Heart left ventricle (tissue), 16 donors: ENCODE data around the gene BIRC3. TPM values are rescaled to one million over a fixed set of nuclear protein-coding genes. Genes with fewer than 3 reads are reported as not detected.

Experiments
- ATAC-seq, 4 donors: fragments of 200-7000 bp; cut with Tn5 transposase; one replicate each; pipeline ENCODE4 v1.9.1; 2020 to 2022; ENCODE audit warnings: moderate library complexity in 4 of 4, mild to moderate bottlenecking in 3 of 4, moderate number of reproducible peaks in 1 of 4
- DNase-seq, 5 donors: peaks; one replicate each; pipeline ENCODE4 v3.0.0-alpha.2; 2020
- H3K27ac ChIP-seq, 12 donors: fragments of 200-600 bp; sonication (generic) in 4 of 12; one replicate each; pipeline versions ENCODE4 v1.5.0 to v1.8.0; 2016 to 2022; ENCODE audit warnings: mild to moderate bottlenecking in 2 of 12
- H3K27me3 ChIP-seq, 9 donors: fragments of 200-600 bp; sonication (generic) in 2 of 9; one replicate each; pipeline versions ENCODE4 v1.5.1 to v1.8.0; 2016 to 2022; ENCODE audit warnings: mild to moderate bottlenecking in 3 of 9
- H3K36me3 ChIP-seq, 9 donors: fragments of 200-600 bp; sonication (generic) in 2 of 9; one replicate each; pipeline versions ENCODE4 v1.5.0 to v1.8.0; 2018 to 2022; ENCODE audit warnings: mild to moderate bottlenecking in 2 of 9
- H3K4me1 ChIP-seq, 12 donors: fragments of 200-600 bp; sonication (generic) in 4 of 12; one replicate each; pipeline versions ENCODE4 v1.5.0 to v1.8.0; 2016 to 2022; ENCODE audit warnings: mild to moderate bottlenecking in 3 of 12
- H3K4me3 ChIP-seq, 12 donors: fragments of 200-600 bp; sonication (generic) in 4 of 12; one replicate each; pipeline versions ENCODE4 v1.5.0 to v1.8.0; 2017 to 2022; ENCODE audit warnings: mild to moderate bottlenecking in 9 of 12, moderate library complexity in 4 of 12
- H3K9me3 ChIP-seq, 12 donors: fragments of 200-600 bp; sonication (generic) in 4 of 12; one replicate each; pipeline versions ENCODE4 v1.5.0 to v1.8.0; 2016 to 2022; ENCODE audit warnings: mild to moderate bottlenecking in 1 of 12
- CTCF ChIP-seq, 12 donors: fragments of 200-600 bp; sonication (generic) in 4 of 12; IDR thresholded peaks; one replicate each; pipeline versions ENCODE4 v1.5.0 to v1.8.0; 2018 to 2022; ENCODE audit warnings: antibody characterized with exemption in 12 of 12, mild to moderate bottlenecking in 5 of 12
- POLR2A ChIP-seq, 2 donors: fragments of 450-650 bp; IDR thresholded peaks; one replicate each; pipeline ENCODE4 v1.6.1; 2017; ENCODE audit warnings: antibody characterized with exemption in 2 of 2, mild to moderate bottlenecking in 2 of 2, moderate library complexity in 2 of 2
- WGBS, 4 donors: extraction: QIAGEN DNeasy Blood & Tissue Kit in 2 of 4; methylation state at CpG; one replicate each; pipeline versions ENCODE4 v1.1.5 to v1.1.7; 2013 to 2018; 5-methylcytosine and 5-hydroxymethylcytosine counted together
- intact Hi-C, 10 donors: fragments of 100-400 bp; cut with DNase I; formaldehyde crosslinking; loops; one replicate each; pipeline versions ENCODE4 v1.11.1 to v1.14.2; 2022
- polyA plus RNA-seq, 2 donors: library from polyadenylated mRNA; stranded (reverse); fragments of 200-250 nt; gene quantifications; one replicate each; pipeline ENCODE4 v1.2.3, GENCODE V29; 2013
- total RNA-seq, 9 donors: library from RNA; depleted of rRNA in 2 of 9; stranded (reverse); fragments of >200 nt in 2 of 9; fragmentation: NEBNext Ultra II Directional in 3 of 9; extraction: Animal tissue kit (Norgen Biotek cat#: 25700) in 3 of 9; gene quantifications; one replicate each; pipeline versions ENCODE4 v1.1.0 to v1.2.4, GENCODE V29; 2016 to 2023
- donor health status: ischemic (EF 13 %, LVEDD 7.1; RV severe dilation, severe dysfunction).
- donor health status: healthy with polysubstance abuse.
- donor health status: DM: no; HTN: yes; CAD: no.
- donor health status: DM: no; HTN: no; CAD: no.
- donor health status: ischemic (EF 25% LVEDD 6.9; RV normal size, moderate dysfunction).
- donor health status: ischemic (EF 25% LVEDD 5.7; RV mildly dilated, moderate dysfunction).
- donor health status: healthy.
- donor health status: DM: yes; HTN: yes; CAD: no.
- donor health status: ischemic (EF 35%, LVEDD 5.7; RV mildly dilated, moderate dysfunction).
- donor health status: nonischemic (EF 11% LVEDD 7.7; RV severe dilation, severe dysfunction).
- donor health status: DM: yes; HTN: yes; CAD: no.
- donor health status: PGD.
- donor health status: ischemic (EF 29% LVEDD 5.4; RV normal size, mild dysfunction).
- donor health status: nonischemic (EF 23%, LVEDD 6.1; RV moderate dilation, normal function).

Gene BIRC3
- total and polyA plus RNA-seq, 11 donors = 1.6 to 21.1 (median 3.5) TPM

GRCh38 chr11:102314784-102315183 lies 2.5 kb upstream of the BIRC3 start:
- H3K27ac ChIP-seq = peak overlapping the region in 2 of 12 donors; percentile 12 to 89
- no peaks in the 10 kb centered on the region for H3K36me3 ChIP-seq
- WGBS, 4 donors = 88 to 93% (median 91%) methylated on average over 2 of the region's 2 CpGs
- H3K4me1 ChIP-seq = peaks cover 0 to 60% (median 6%) of the 10 kb centered on the region in 12 donors
- no peaks in the 10 kb centered on the region for H3K9me3 ChIP-seq
- no peak overlapping the region for H3K4me3 ChIP-seq
- intact Hi-C loops = no loop called here
- no peaks in the 10 kb centered on the region for H3K27me3 ChIP-seq
- TF ChIP-seq CTCF (IDR thresholded peaks at IDR 0.05) (no peak), POLR2A (IDR thresholded peaks at IDR 0.05) (no peak)
- no peak for ATAC-seq
- DNase-seq = no peak

DNA sequence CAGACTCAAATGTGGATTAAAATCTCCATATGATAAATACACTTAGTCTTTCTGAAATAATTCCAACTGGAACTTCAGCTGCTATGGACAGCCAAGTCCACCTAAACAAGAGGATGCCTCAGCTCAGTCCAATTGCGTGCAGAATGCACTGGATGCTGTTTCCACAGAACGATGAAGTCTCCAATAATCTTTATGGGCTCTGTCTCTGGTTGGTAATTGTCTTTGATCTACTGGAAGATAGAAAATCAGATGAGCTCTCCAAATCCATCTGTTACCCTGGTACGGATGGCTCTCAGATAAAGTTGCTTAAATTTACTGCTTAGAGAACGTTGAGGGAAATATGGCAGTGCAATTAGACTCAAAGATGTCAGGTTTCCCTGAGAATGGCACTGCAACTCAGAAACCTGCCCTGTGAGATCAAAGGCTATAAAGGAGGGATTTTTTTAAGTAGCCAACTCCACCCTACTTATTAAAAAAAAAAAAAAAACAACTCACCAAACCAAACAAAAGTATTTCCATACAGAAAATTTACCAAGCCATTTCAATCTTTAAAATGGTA lies 859 bp upstream of the BIRC3 start:
- no peak for TF ChIP-seq CTCF (IDR thresholded peaks at IDR 0.05)
- TF ChIP-seq POLR2A (IDR thresholded peaks at IDR 0.05) = no peak
- Histone ChIP-seq H3K4me1 (peaks cover 0 to 76% (median 6%) of the 10 kb centered on the region in 12 donors), H3K36me3 (peaks cover 0 to 1% (median 0%) of the 10 kb centered on the region in 9 donors), H3K27me3 (no peaks in the 10 kb centered on the region), H3K27ac (peak overlapping the region in 6 of 12 donors; percentile 56 to 90 (median 65)), H3K4me3 (peak overlapping the region in 6 of 12 donors; percentile 58 to 72 (median 66)), H3K9me3 (no peaks in the 10 kb centered on the region)
- intact Hi-C loops = no loop called here
- ATAC-seq = no peak
- DNase-seq = no peak
- WGBS, 4 donors = 84 to 88% (median 86%) methylated on average over 4 of the region's 4 CpGs

GRCh38 chr11:102317768-102318103 lies 452 bp downstream of the BIRC3 start:
- intact Hi-C loops = no loop called here
- H3K27me3 ChIP-seq = no peaks in the 10 kb centered on the region
- peak overlapping the region in 11 of 12 donors; percentile 0 to 90 (median 63) for H3K27ac ChIP-seq
- no peaks in the 10 kb centered on the region for H3K9me3 ChIP-seq
- ATAC-seq (peak; percentile 12 to 30 (median 20)), DNase-seq (no peak)
- peaks cover 0 to 79% (median 6%) of the 10 kb centered on the region in 12 donors for H3K4me1 ChIP-seq
- H3K4me3 ChIP-seq = peak overlapping the region; percentile 38 to 72 (median 58)
- WGBS, 4 donors = 35 to 55% (median 41%) methylated on average over 7 of the region's 7 CpGs
- H3K36me3 ChIP-seq = peaks cover 0 to 6% (median 0%) of the 10 kb centered on the region in 9 donors
- TF ChIP-seq CTCF (IDR thresholded peaks at IDR 0.05) (no peak), POLR2A (IDR thresholded peaks at IDR 0.05) (no peak)

GRCh38 chr11:102318469-102318868 lies 1.2 kb downstream of the BIRC3 start:
- DNase-seq = no peak
- Histone ChIP-seq H3K4me3 (peak overlapping the region in 7 of 12 donors; percentile 57 to 72 (median 64)), H3K27ac (peak overlapping the region in 3 of 12 donors; percentile 73 to 90 (median 81)), H3K36me3 (peaks cover 0 to 6% (median 0%) of the 10 kb centered on the region in 9 donors), H3K27me3 (no peaks in the 10 kb centered on the region), H3K9me3 (no peaks in the 10 kb centered on the region), H3K4me1 (peaks cover 0 to 77% (median 6%) of the 10 kb centered on the region in 12 donors)
- intact Hi-C loops = no loop called here
- TF ChIP-seq CTCF (IDR thresholded peaks at IDR 0.05) (no peak), POLR2A (IDR thresholded peaks at IDR 0.05) (no peak)
- 82 to 90% (median 87%) methylated on average over 1 of the region's 1 CpG for WGBS, 4 donors
- ATAC-seq = no peak
